CD14-positive monocyte (primary cell): Measurements from ENCODE around the gene RPL35. TPM values are rescaled to one million over a fixed set of nuclear protein-coding genes. Genes with fewer than 3 reads are reported as not detected.

Source experiments
- DNase-seq, 3 donors: peaks; one replicate each; pipeline ENCODE4 v3.0.0-alpha.2; 2011 to 2022
- H2AFZ ChIP-seq: 2 replicates; pipeline ENCODE4 v1.6.0; 2012; ENCODE audit warnings: mild to moderate bottlenecking, low read depth, low read length, inconsistent platforms; ENCODE audit not compliant: insufficient read depth, poor library complexity, severe bottlenecking
- H3K27ac ChIP-seq, 2 donors: 1 replicate in 1 of 2; 2 replicates in 1 of 2; pipeline ENCODE4 v1.5.1; 2012 to 2013; ENCODE audit warnings: low read length in 2 of 2, control low read depth in 1 of 2, inconsistent platforms in 1 of 2, low read depth in 1 of 2, mild to moderate bottlenecking in 1 of 2
- H3K27me3 ChIP-seq, 2 donors: one replicate each; pipeline versions ENCODE4 v1.6.0 to v1.6.1; 2011 to 2013; ENCODE audit warnings: low read length in 2 of 2; ENCODE audit not compliant: control insufficient read depth in 2 of 2, insufficient read depth in 2 of 2
- H3K36me3 ChIP-seq, 2 donors: replicated peaks in 1 of 2; 1 replicate in 1 of 2; 2 replicates in 1 of 2; pipeline versions ENCODE4 v1.5.1 to v1.6.1; 2012 to 2013; ENCODE audit warnings: low read length in 2 of 2, control low read depth in 1 of 2, inconsistent platforms in 1 of 2, mild to moderate bottlenecking in 1 of 2; ENCODE audit not compliant: insufficient read depth in 2 of 2, control insufficient read depth in 1 of 2
- H3K4me1 ChIP-seq, 2 donors: 1 replicate in 1 of 2; 2 replicates in 1 of 2; pipeline versions ENCODE4 v1.5.1 to v1.6.1; 2012 to 2013; ENCODE audit warnings: low read length in 2 of 2, control low read depth in 1 of 2, inconsistent platforms in 1 of 2, mild to moderate bottlenecking in 1 of 2, moderate library complexity in 1 of 2; ENCODE audit not compliant: insufficient read depth in 2 of 2, control insufficient read depth in 1 of 2
- H3K4me2 ChIP-seq: replicated peaks from 2 replicates; pipeline ENCODE3; 2012; ENCODE audit warnings: low read length, moderate library complexity, mild to moderate bottlenecking; ENCODE audit not compliant: poor library complexity, severe bottlenecking; ENCODE audit errors: extremely low read depth
- H3K4me3 ChIP-seq, 3 experiments: fragments of 200-600 bp in 1 of 3; sonication (generic) in 1 of 3; replicated peaks in 1 of 3; 1 replicate in 2 of 3; 2 replicates in 1 of 3; pipeline ENCODE4 v1.5.1; 2011 to 2013; ENCODE audit warnings: low read length in 3 of 3, mild to moderate bottlenecking in 3 of 3, control low read depth in 2 of 3, low read depth in 2 of 3, inconsistent platforms in 1 of 3, moderate library complexity in 1 of 3
- H3K79me2 ChIP-seq: 2 replicates; pipeline ENCODE4 v1.6.0; 2012; ENCODE audit warnings: mild to moderate bottlenecking, control low read depth, inconsistent platforms, low read length, moderate library complexity; ENCODE audit not compliant: insufficient read depth
- H3K9ac ChIP-seq: 2 replicates; pipeline ENCODE4 v1.6.0; 2017; ENCODE audit warnings: low read length, mild to moderate bottlenecking; ENCODE audit not compliant: insufficient read depth, poor library complexity, severe bottlenecking
- H3K9me3 ChIP-seq, 2 donors: replicated peaks in 1 of 2; 1 replicate in 1 of 2; 2 replicates in 1 of 2; pipeline versions ENCODE4 v1.5.1 to v1.6.1; 2012 to 2013; ENCODE audit warnings: low read length in 2 of 2, control low read depth in 1 of 2; ENCODE audit not compliant: control insufficient read depth in 1 of 2, insufficient read depth in 1 of 2
- H4K20me1 ChIP-seq: 2 replicates; pipeline ENCODE4 v1.6.0; 2012; ENCODE audit warnings: mild to moderate bottlenecking, low read length, control low read depth, moderate library complexity; ENCODE audit not compliant: insufficient read depth
- H3K27ac Mint-ChIP-seq, 7 donors: one replicate each; pipeline ENCODE4 v1.8.0; 2020; ENCODE audit warnings: mild to moderate bottlenecking in 7 of 7, mixed read lengths in 7 of 7, moderate library complexity in 6 of 7, inconsistent platforms in 2 of 7
- H3K27me3 Mint-ChIP-seq, 3 donors: one replicate each; pipeline ENCODE4 v1.8.0; 2021 to 2022; ENCODE audit warnings: low read depth in 3 of 3, mild to moderate bottlenecking in 3 of 3, mixed read lengths in 3 of 3, moderate library complexity in 3 of 3, inconsistent platforms in 1 of 3
- H3K36me3 Mint-ChIP-seq, 2 donors: one replicate each; pipeline ENCODE4 v1.8.0; 2020; ENCODE audit warnings: mixed read lengths in 2 of 2, inconsistent platforms in 1 of 2, mild to moderate bottlenecking in 1 of 2
- H3K4me1 Mint-ChIP-seq: one replicate; pipeline ENCODE4 v1.8.0; 2020; ENCODE audit warnings: mild to moderate bottlenecking, mixed read lengths
- H3K4me3 Mint-ChIP-seq, 2 donors: one replicate each; pipeline ENCODE4 v1.8.0; 2020; ENCODE audit warnings: mild to moderate bottlenecking in 2 of 2, mixed read lengths in 2 of 2, moderate library complexity in 1 of 2
- H3K9me3 Mint-ChIP-seq, 7 donors: one replicate each; pipeline ENCODE4 v1.8.0; 2020 to 2022; ENCODE audit warnings: mixed read lengths in 7 of 7, mild to moderate bottlenecking in 6 of 7, moderate library complexity in 6 of 7, inconsistent platforms in 2 of 7
- WGBS: methylation state at CpG from one replicate; pipeline ENCODE4 v1.1.5; 2013; ENCODE audit warnings: missing lambda C conversion rate; ENCODE audit not compliant: insufficient coverage; 5-methylcytosine and 5-hydroxymethylcytosine counted together
- intact Hi-C, 2 donors: fragments of 100-400 bp; cut with micrococcal nuclease; formaldehyde crosslinking; loops; one replicate each; pipeline versions ENCODE4 v1.15.0 to v1.15.1; 2023
- polyA plus RNA-seq, 3 donors: library from polyadenylated mRNA; depleted of rRNA in 1 of 3; unstranded in 2 of 3; stranded (reverse) in 1 of 3; fragments of 300-500 nt in 2 of 3; fragments of >200 nt in 1 of 3; fragmentation: Illumina TruSeq in 2 of 3; gene quantifications; 1 replicate in 2 of 3; 2 replicates in 1 of 3; pipeline ENCODE4 v1.2.3, GENCODE V29; 2012 to 2021
- TF ChIP-seq, protein P1 (sequence below): fragments of 200-600 bp; IDR thresholded peaks from one replicate; pipeline ENCODE4 v1.8.0; 2022; ENCODE audit warnings: antibody characterized with exemption, mild to moderate bottlenecking

The RPL35 gene
- polyA plus RNA-seq, 3 donors = 660 to 1,209 (median 828) TPM

DNA sequence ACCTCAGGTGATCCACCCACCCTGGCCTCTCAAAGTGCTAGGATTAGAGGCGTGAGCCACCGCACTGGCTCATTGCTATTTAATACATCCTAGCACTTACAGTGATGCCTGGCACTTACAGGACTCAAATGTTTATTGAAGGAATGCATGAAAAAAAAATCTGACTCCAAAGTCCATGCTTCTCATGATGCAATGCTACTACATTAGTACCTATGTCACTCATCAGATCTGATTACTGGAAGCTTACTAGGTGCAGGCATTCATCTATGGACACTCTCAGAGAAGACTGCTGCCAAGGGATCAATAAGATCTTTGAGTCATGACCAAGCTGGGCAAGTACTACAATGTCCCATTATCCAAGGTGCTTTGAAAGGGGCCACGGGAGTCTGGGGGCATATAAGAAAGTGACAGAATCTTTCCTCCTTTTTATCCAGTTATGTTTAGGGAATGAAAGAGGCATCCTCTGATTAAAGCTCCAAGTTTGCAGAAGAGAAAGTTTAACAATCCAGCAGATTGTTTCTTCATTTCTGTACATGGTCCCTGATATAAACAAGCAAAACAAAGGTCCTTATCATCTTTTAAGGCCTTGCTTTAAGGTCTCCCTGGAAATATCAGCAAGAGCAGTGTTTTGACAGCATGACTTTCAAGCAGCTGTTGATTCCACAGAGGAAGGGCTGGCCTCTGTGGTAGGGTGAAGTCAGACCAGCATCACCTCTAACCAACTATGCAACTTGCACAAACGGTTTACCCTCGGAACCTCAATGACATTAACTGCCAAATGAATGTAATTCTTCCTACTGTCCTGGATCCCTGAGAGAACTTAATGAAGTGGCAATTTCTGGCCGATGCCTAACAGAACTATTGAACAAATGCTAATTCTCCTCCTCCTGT is 36.1 kb upstream of the RPL35 start:
- no peaks in the 10 kb centered on the region for H3K27me3 Mint-ChIP-seq
- no peaks in the 10 kb centered on the region for H3K27me3 ChIP-seq
- TF ChIP-seq, protein P1, sequence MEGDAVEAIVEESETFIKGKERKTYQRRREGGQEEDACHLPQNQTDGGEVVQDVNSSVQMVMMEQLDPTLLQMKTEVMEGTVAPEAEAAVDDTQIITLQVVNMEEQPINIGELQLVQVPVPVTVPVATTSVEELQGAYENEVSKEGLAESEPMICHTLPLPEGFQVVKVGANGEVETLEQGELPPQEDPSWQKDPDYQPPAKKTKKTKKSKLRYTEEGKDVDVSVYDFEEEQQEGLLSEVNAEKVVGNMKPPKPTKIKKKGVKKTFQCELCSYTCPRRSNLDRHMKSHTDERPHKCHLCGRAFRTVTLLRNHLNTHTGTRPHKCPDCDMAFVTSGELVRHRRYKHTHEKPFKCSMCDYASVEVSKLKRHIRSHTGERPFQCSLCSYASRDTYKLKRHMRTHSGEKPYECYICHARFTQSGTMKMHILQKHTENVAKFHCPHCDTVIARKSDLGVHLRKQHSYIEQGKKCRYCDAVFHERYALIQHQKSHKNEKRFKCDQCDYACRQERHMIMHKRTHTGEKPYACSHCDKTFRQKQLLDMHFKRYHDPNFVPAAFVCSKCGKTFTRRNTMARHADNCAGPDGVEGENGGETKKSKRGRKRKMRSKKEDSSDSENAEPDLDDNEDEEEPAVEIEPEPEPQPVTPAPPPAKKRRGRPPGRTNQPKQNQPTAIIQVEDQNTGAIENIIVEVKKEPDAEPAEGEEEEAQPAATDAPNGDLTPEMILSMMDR = no peak

GRCh38 chr9:124894741-124895170 is 33.0 kb upstream of the RPL35 start:
- peaks cover 80 to 96% of the 10 kb centered on the region in 2 donors for H3K36me3 ChIP-seq
- TF ChIP-seq, protein P1 = no peak
- no peak overlapping the region for H3K4me2 ChIP-seq
- Mint-ChIP-seq H3K4me3 (no peak overlapping the region), H3K27me3 (peaks cover 0 to 1% (median 0%) of the 10 kb centered on the region in 3 donors), H3K36me3 (peaks cover 88 to 96% of the 10 kb centered on the region in 2 donors), H3K9me3 (no peaks in the 10 kb centered on the region), H3K4me1 (no peaks in the 10 kb centered on the region), H3K27ac (peak overlapping the region in 2 of 7 donors; percentile 3 to 58)
- intact Hi-C loops = no loop called here
- H3K27me3 ChIP-seq = no peaks in the 10 kb centered on the region
- no peaks in the 10 kb centered on the region for H3K79me2 ChIP-seq
- no peaks in the 10 kb centered on the region for H3K9me3 ChIP-seq
- H3K9ac ChIP-seq = no peak overlapping the region
- no peaks in the 10 kb centered on the region for H4K20me1 ChIP-seq
- H3K27ac ChIP-seq = no peak overlapping the region
- H3K4me3 ChIP-seq = no peak overlapping the region
- no peak for DNase-seq
- no peak overlapping the region for H2AFZ ChIP-seq
- H3K4me1 ChIP-seq = no peaks in the 10 kb centered on the region

More for the DNA sequence above, 36.1 kb upstream of the RPL35 start:
- Mint-ChIP-seq H3K36me3 (peaks cover 74 to 90% of the 10 kb centered on the region in 2 donors), H3K27ac (no peak overlapping the region), H3K9me3 (no peaks in the 10 kb centered on the region), H3K4me1 (no peaks in the 10 kb centered on the region), H3K4me3 (no peak overlapping the region)
- no peaks in the 10 kb centered on the region for H4K20me1 ChIP-seq
- no peak overlapping the region for H3K4me2 ChIP-seq
- H3K9me3 ChIP-seq = no peaks in the 10 kb centered on the region
- no peak overlapping the region for H3K27ac ChIP-seq
- no peak overlapping the region for H2AFZ ChIP-seq
- intact Hi-C loops = no loop called here
- peaks cover 66 to 89% of the 10 kb centered on the region in 2 donors for H3K36me3 ChIP-seq
- H3K79me2 ChIP-seq = no peaks in the 10 kb centered on the region
- H3K4me1 ChIP-seq = no peaks in the 10 kb centered on the region
- no peak overlapping the region for H3K9ac ChIP-seq
- no peak for DNase-seq
- no peak overlapping the region for H3K4me3 ChIP-seq
- no CpG with 5 or more reads among the region's 6 CpGs for WGBS
